H1 (cell line): ENCODE data around the gene PHLPP2. TPM values are rescaled to one million over a fixed set of nuclear protein-coding genes. Genes with fewer than 3 reads are reported as not detected.

ENCODE experiments used
- CTCF ChIA-PET: fragments of 300-600 bp; sonication (Branson Sonifier 250); formaldehyde crosslinking; loops from one replicate; lab custom pipeline; 2021; ENCODE audit not compliant: partially characterized antibody; lab: Charles Lee
- POLR2A ChIA-PET: fragments of 300-600 bp; sonication (Branson Sonifier 250); formaldehyde crosslinking; loops from one replicate; lab custom pipeline; 2021; ENCODE audit warnings: inconsistent platforms; ENCODE audit not compliant: partially characterized antibody; lab: Charles Lee
- DNase-seq, 2 experiments: peaks; one replicate each; pipeline versions ENCODE4 v3.0.0 to v3.0.0-alpha.2; 2010 to 2022; ENCODE audit warnings: low spot score in 2 of 2, low read depth in 1 of 2, mixed read lengths in 1 of 2
- FAIRE-seq: peaks from 2 replicates; lab custom pipeline; 2011; peaks lifted over from hg19 to GRCh38; lab: Jason Lieb, UNC
- H2AFZ ChIP-seq: 2 replicates; pipeline ENCODE4 v1.8.1; 2012; ENCODE audit warnings: low read length, inconsistent platforms
- H2AK5ac ChIP-seq: 2 replicates; pipeline ENCODE4 v1.6.1; 2013; ENCODE audit warnings: low read depth, low read length
- H2BK120ac ChIP-seq: replicated peaks from 2 replicates; pipeline ENCODE3; 2013; ENCODE audit warnings: low read depth, low read length, inconsistent platforms
- H2BK12ac ChIP-seq: 2 replicates; pipeline ENCODE4 v1.6.1; 2013; ENCODE audit warnings: low read depth, low read length
- H2BK15ac ChIP-seq: 2 replicates; pipeline ENCODE4 v1.6.1; 2013; ENCODE audit warnings: low read length
- H2BK20ac ChIP-seq: 2 replicates; pipeline ENCODE4 v1.6.1; 2013; ENCODE audit warnings: low read length
- H2BK5ac ChIP-seq: 2 replicates; pipeline ENCODE4 v1.6.1; 2013; ENCODE audit warnings: low read depth, low read length
- H3K14ac ChIP-seq: 2 replicates; pipeline ENCODE4 v1.6.1; 2013; ENCODE audit warnings: inconsistent platforms; ENCODE audit not compliant: insufficient read length
- H3K18ac ChIP-seq: 2 replicates; pipeline ENCODE4 v1.6.1; 2013; ENCODE audit warnings: low read length; ENCODE audit errors: extremely low read depth
- H3K23ac ChIP-seq: 2 replicates; pipeline ENCODE4 v1.6.1; 2013; ENCODE audit warnings: inconsistent platforms; ENCODE audit not compliant: insufficient read length
- H3K23me2 ChIP-seq: 2 replicates; pipeline ENCODE4 v1.6.1; 2013; ENCODE audit warnings: low read depth, low read length
- H3K27ac ChIP-seq: 2 replicates; pipeline ENCODE4 v1.6.1; 2011; ENCODE audit warnings: low read depth, low read length, inconsistent platforms
- H3K27me3 ChIP-seq, 4 experiments: replicated peaks in 1 of 4; 1 replicate in 1 of 4; 2 replicates in 3 of 4; pipeline versions ENCODE4 v1.6.1 to v1.8.1; 2011 to 2013; ENCODE audit warnings: low read length in 3 of 4, mild to moderate bottlenecking in 3 of 4, inconsistent platforms in 2 of 4, mixed read lengths in 2 of 4, moderate library complexity in 1 of 4; ENCODE audit not compliant: control insufficient read depth in 3 of 4, insufficient read depth in 3 of 4; ENCODE audit errors: extremely low read depth in 1 of 4
- H3K36me3 ChIP-seq, 4 experiments: 2 replicates each; pipeline versions ENCODE4 v1.6.1 to v1.8.1; 2011 to 2013; ENCODE audit warnings: mild to moderate bottlenecking in 4 of 4, low read length in 3 of 4, moderate library complexity in 2 of 4, control low read depth in 1 of 4, inconsistent platforms in 1 of 4; ENCODE audit not compliant: insufficient read depth in 4 of 4, control insufficient read depth in 2 of 4
- H3K4ac ChIP-seq: replicated peaks from 2 replicates; pipeline ENCODE3; 2013; ENCODE audit warnings: low read length, low read depth, mixed read lengths, inconsistent platforms; ENCODE audit not compliant: insufficient read length
- H3K4me1 ChIP-seq, 4 experiments: replicated peaks in 1 of 4; 1 replicate in 1 of 4; 2 replicates in 3 of 4; pipeline versions ENCODE4 v1.6.1 to v1.8.1; 2011 to 2013; ENCODE audit warnings: low read length in 3 of 4, inconsistent platforms in 2 of 4, mixed read lengths in 1 of 4; ENCODE audit not compliant: insufficient read depth in 4 of 4, control insufficient read depth in 3 of 4
- H3K4me2 ChIP-seq, 2 experiments: 2 replicates each; pipeline versions ENCODE4 v1.6.1 to v1.8.1; 2011 to 2013; ENCODE audit warnings: low read depth in 2 of 2, low read length in 2 of 2, control low read depth in 1 of 2, inconsistent platforms in 1 of 2, mild to moderate bottlenecking in 1 of 2; ENCODE audit not compliant: insufficient read depth in 1 of 2
- H3K4me3 ChIP-seq, 4 experiments: fragments of 200-600, 300-600 bp in 1 of 4; sonication (generic), shearing (Covaris generic), sonication (Bioruptor Twin) in 1 of 4; 2 replicates each; pipeline versions ENCODE4 v1.5.1 to v1.8.1; 2011 to 2016; ENCODE audit warnings: low read length in 4 of 4, low read depth in 3 of 4, control low read depth in 2 of 4, inconsistent platforms in 2 of 4, mild to moderate bottlenecking in 2 of 4, mixed read lengths in 1 of 4, moderate library complexity in 1 of 4; ENCODE audit not compliant: insufficient read depth in 2 of 4; ENCODE audit errors: extremely low read depth in 1 of 4
- H3K56ac ChIP-seq: replicated peaks from 2 replicates; pipeline ENCODE3; 2013; ENCODE audit warnings: low read depth, mild to moderate bottlenecking, mixed read lengths, low read length, inconsistent platforms; ENCODE audit not compliant: insufficient read length
- H3K79me1 ChIP-seq: 2 replicates; pipeline ENCODE4 v1.6.1; 2013; ENCODE audit warnings: low read depth, low read length, control low read depth
- H3K79me2 ChIP-seq, 2 experiments: 2 replicates each; pipeline versions ENCODE4 v1.6.1 to v1.8.1; 2012 to 2013; ENCODE audit warnings: low read length in 2 of 2, mild to moderate bottlenecking in 2 of 2, inconsistent platforms in 1 of 2; ENCODE audit not compliant: insufficient read depth in 2 of 2, control insufficient read depth in 1 of 2
- H3K9ac ChIP-seq, 4 experiments: replicated peaks in 1 of 4; 1 replicate in 1 of 4; 2 replicates in 3 of 4; pipeline versions ENCODE4 v1.6.1 to v1.8.1; 2011 to 2013; ENCODE audit warnings: low read depth in 3 of 4, low read length in 3 of 4, control low read depth in 2 of 4, mild to moderate bottlenecking in 2 of 4, moderate library complexity in 2 of 4, inconsistent platforms in 1 of 4; ENCODE audit errors: extremely low read depth in 1 of 4
- H3K9me3 ChIP-seq, 2 experiments: 2 replicates each; pipeline versions ENCODE4 v1.6.1 to v1.8.1; 2012 to 2013; ENCODE audit warnings: mild to moderate bottlenecking in 2 of 2, moderate library complexity in 2 of 2, control low read depth in 1 of 2, inconsistent platforms in 1 of 2, low read depth in 1 of 2, low read length in 1 of 2, mixed read lengths in 1 of 2; ENCODE audit not compliant: insufficient read depth in 2 of 2
- H4K20me1 ChIP-seq, 2 experiments: replicated peaks in 1 of 2; 2 replicates each; pipeline versions ENCODE3 to v1.8.1; 2011 to 2013; ENCODE audit warnings: inconsistent platforms in 2 of 2, low read length in 2 of 2, mild to moderate bottlenecking in 1 of 2; ENCODE audit not compliant: insufficient read depth in 2 of 2, control insufficient read depth in 1 of 2
- H4K5ac ChIP-seq: 2 replicates; pipeline ENCODE4 v1.6.1; 2013; ENCODE audit warnings: low read length, low read depth, mixed read lengths, inconsistent platforms; ENCODE audit not compliant: insufficient read length
- H4K8ac ChIP-seq: 2 replicates; pipeline ENCODE4 v1.8.0; 2013; ENCODE audit warnings: mild to moderate bottlenecking, moderate library complexity, low read length, inconsistent platforms; ENCODE audit not compliant: insufficient read depth; ENCODE audit errors: extremely low read depth
- H4K91ac ChIP-seq: replicated peaks from 2 replicates; pipeline ENCODE3; 2013; ENCODE audit warnings: low read length, mixed read lengths, inconsistent platforms; ENCODE audit not compliant: insufficient read length
- HDAC2 ChIP-seq, 2 experiments: fragments of 300-600 bp in 1 of 2; sonication (generic) in 1 of 2; IDR thresholded peaks; 2 replicates each; pipeline ENCODE4 v1.6.1; 2011 to 2012; ENCODE audit warnings: low read depth in 2 of 2, low read length in 2 of 2, mild to moderate bottlenecking in 2 of 2, moderate library complexity in 2 of 2, borderline replicate concordance in 1 of 2, inconsistent platforms in 1 of 2
- POLR2A ChIP-seq, 2 experiments: IDR thresholded peaks; 1 replicate in 1 of 2; 2 replicates in 1 of 2; pipeline ENCODE4 v1.6.1; 2011; ENCODE audit warnings: low read depth in 2 of 2, low read length in 2 of 2, mild to moderate bottlenecking in 2 of 2; ENCODE audit errors: control extremely low read depth in 1 of 2
- TAF1 ChIP-seq: IDR thresholded peaks from 2 replicates; pipeline ENCODE4 v1.6.1; 2011; ENCODE audit warnings: mild to moderate bottlenecking, low read depth, low read length
- WGBS, 2 experiments: shearing (Covaris generic) in 1 of 2; methylation state at CpG; one replicate each; pipeline versions ENCODE4 v1.1.6 to v1.1.7; 2013 to 2015; ENCODE audit warnings: low lambda C conversion rate in 2 of 2, mixed read lengths in 2 of 2, inconsistent platforms in 1 of 2, low coverage in 1 of 2, missing lambda C conversion rate in 1 of 2; ENCODE audit not compliant: insufficient replicate concordance in 2 of 2, insufficient coverage in 1 of 2, insufficient read length in 1 of 2; ENCODE audit errors: extremely low coverage in 1 of 2, missing lambda C conversion rate in 1 of 2; 5-methylcytosine and 5-hydroxymethylcytosine counted together
- polyA plus RNA-seq, 7 experiments: library from polyadenylated mRNA; depleted of rRNA in 3 of 7; stranded (reverse) in 5 of 7; unstranded in 2 of 7; fragments of >200 nt in 5 of 7; fragments of 200-250 nt in 2 of 7; gene quantifications; 1 replicate in 5 of 7; 2 replicates in 1 of 7; 4 replicates in 1 of 7; pipeline versions ENCODE4 v1.2.1 to v1.2.3, GENCODE V29; 2011 to 2013; ENCODE audit warnings: missing spikeins in 2 of 7, mixed read lengths in 2 of 7
- total RNA-seq: library from RNA; stranded (reverse); fragmentation: NEBNext Ultra II Directional; extraction: Animal tissue kit (Norgen Biotek cat#: 25700); gene quantifications from 2 replicates; pipeline ENCODE4 v1.2.1, GENCODE V29; 2021
- TF ChIP-seq, protein P1 (sequence below): IDR thresholded peaks from 2 replicates; pipeline ENCODE4 v1.6.1; 2012; ENCODE audit warnings: inconsistent platforms

Gene PHLPP2
- total and polyA plus RNA-seq, 2 of the 8 experiments (the other 6 are each of a cell fraction or from before 2014, with no cell fraction given): 7.3 to 12.9 TPM

GRCh38 chr16:71626858-71627213 is 97.7 kb downstream of the PHLPP2 start:
- 1% methylated on average over 7 of the region's 13 CpGs; no CpG with 5 or more reads in 1 of the 2 experiments for WGBS, 2 experiments
- Histone ChIP-seq H2BK15ac (no peak overlapping the region), H3K56ac (no peak overlapping the region), H2AFZ (no peak overlapping the region), H3K9ac (peak overlapping the region; percentile 74 to 90 (median 84)), H4K20me1 (no peaks in the 10 kb centered on the region), H2BK20ac (no peak overlapping the region)
- TF ChIP-seq POLR2A (IDR thresholded peaks at IDR 0.05; ENCODE audit: control extremely low read depth in 1 of 2, low read depth in 2 of 2, low read length in 2 of 2): peak; percentile 44 to 45
- no peak for TF ChIP-seq HDAC2 (IDR thresholded peaks at IDR 0.05; ENCODE audit: borderline replicate concordance in 1 of 2, low read depth in 2 of 2, low read length in 2 of 2)
- TF ChIP-seq, protein P1, sequence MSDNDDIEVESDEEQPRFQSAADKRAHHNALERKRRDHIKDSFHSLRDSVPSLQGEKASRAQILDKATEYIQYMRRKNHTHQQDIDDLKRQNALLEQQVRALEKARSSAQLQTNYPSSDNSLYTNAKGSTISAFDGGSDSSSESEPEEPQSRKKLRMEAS: 0 out of 2 replicates have a peak, but pooled peaks have one; percentile 18
- TF ChIP-seq TAF1: peak; percentile 58; the same call in 1 of the 2 replicates
- TF ChIP-seq, all 59 proteins: peak for 3
- Histone ChIP-seq H3K18ac (no peak overlapping the region; the same call in 1 of the 2 replicates), H2BK5ac (peak overlapping the region; percentile 71; the same call in 1 of the 2 replicates), H4K8ac (peak overlapping the region; percentile 93; the same call in 1 of the 2 replicates), H3K14ac (no peak overlapping the region), H3K9me3 (no peaks in the 10 kb centered on the region), H3K4me1 (peaks cover 0 to 12% (median 6%) of the 10 kb centered on the region in 4 experiments; a peak in 6 of 7 replicates), H3K4me3 (peak overlapping the region; percentile 86 to 99 (median 92)), H2BK120ac (no peak overlapping the region), H3K27me3 (no peaks in the 10 kb centered on the region), H3K4me2 (peak overlapping the region; percentile 67 to 75), H3K27ac (peak overlapping the region; percentile 86; the same call in 1 of the 2 replicates), H3K23ac (no peak overlapping the region), H3K79me1 (no peaks in the 10 kb centered on the region; the same call in none of the 2 replicates), H3K36me3 (peaks cover 2 to 21% (median 11%) of the 10 kb centered on the region in 4 experiments; a peak in 7 of 8 replicates), H4K5ac (peak overlapping the region; percentile 65), H3K79me2 (peaks cover 0 to 18% of the 10 kb centered on the region in 2 experiments; a peak in 2 of 4 replicates), H4K91ac (no peak overlapping the region), H3K23me2 (peaks cover 8% of the 10 kb centered on the region), H3K4ac (no peak overlapping the region), H2AK5ac (no peak overlapping the region), H2BK12ac (no peak overlapping the region)
- ChIA-PET CTCF (interaction anchor here (3.2 kb wide), 1 partner anchor 17 kb away, joined by 26 read pairs; no protein-coding TSS in a partner anchor), POLR2A (interaction anchor here (1.2 to 1.5 kb wide), 2 partner anchors 15 to 62 kb away, joined by 3 read pairs; no protein-coding TSS in a partner anchor)
- DNase-seq: peak in 1 of 2 experiments; percentile 86
- no peak for FAIRE-seq
